Glutamatergic neuron (in vitro differentiated cells): ENCODE measurements around the gene STK16. TPM values are rescaled to one million over a fixed set of nuclear protein-coding genes. Genes with fewer than 3 reads are reported as not detected.
"Not testable (repeated sequence)": the region's sequence is repeated elsewhere in the genome, so short reads cannot be mapped to it uniquely, and the experiment has no call there.

Experiments
- DNase-seq: peaks from one replicate; pipeline ENCODE4 v3.0.0; 2022
- H3K27ac Mint-ChIP-seq: one replicate; pipeline ENCODE4 v1.8.0; 2020; ENCODE audit warnings: mild to moderate bottlenecking, mixed read lengths, inconsistent platforms; ENCODE audit not compliant: unreplicated experiment
- H3K27me3 Mint-ChIP-seq: one replicate; pipeline ENCODE4 v1.8.0; 2020; ENCODE audit warnings: mild to moderate bottlenecking, moderate library complexity, mixed read lengths, inconsistent platforms; ENCODE audit not compliant: unreplicated experiment
- H3K36me3 Mint-ChIP-seq: one replicate; pipeline ENCODE4 v1.8.0; 2020; ENCODE audit warnings: mild to moderate bottlenecking, mixed read lengths, inconsistent platforms; ENCODE audit not compliant: unreplicated experiment
- H3K4me1 Mint-ChIP-seq: one replicate; pipeline ENCODE4 v1.8.0; 2020; ENCODE audit warnings: mild to moderate bottlenecking, low read depth, mixed read lengths, inconsistent platforms; ENCODE audit not compliant: unreplicated experiment
- H3K4me3 Mint-ChIP-seq: one replicate; pipeline ENCODE4 v1.8.0; 2020; ENCODE audit warnings: mild to moderate bottlenecking, mixed read lengths, inconsistent platforms; ENCODE audit not compliant: unreplicated experiment
- H3K9me3 Mint-ChIP-seq: one replicate; pipeline ENCODE4 v1.8.0; 2020; ENCODE audit warnings: mild to moderate bottlenecking, moderate library complexity, mixed read lengths, inconsistent platforms; ENCODE audit not compliant: unreplicated experiment
- total RNA-seq: library from RNA; stranded (reverse); fragmentation: NEBNext Ultra II Directional; extraction: Animal tissue kit (Norgen Biotek cat#: 25700); gene quantifications from one replicate; pipeline ENCODE4 v1.2.1, GENCODE V29; 2021; ENCODE audit not compliant: unreplicated experiment
- TF ChIP-seq, protein P1 (sequence below): fragments of 200-600 bp; sonication (generic); IDR thresholded peaks from one replicate; pipeline ENCODE4 v1.5.0; 2021; ENCODE audit not compliant: partially characterized antibody, unreplicated experiment

The STK16 gene
- total RNA-seq, 1 donor from 2014 or later: 32.2 TPM

DNA sequence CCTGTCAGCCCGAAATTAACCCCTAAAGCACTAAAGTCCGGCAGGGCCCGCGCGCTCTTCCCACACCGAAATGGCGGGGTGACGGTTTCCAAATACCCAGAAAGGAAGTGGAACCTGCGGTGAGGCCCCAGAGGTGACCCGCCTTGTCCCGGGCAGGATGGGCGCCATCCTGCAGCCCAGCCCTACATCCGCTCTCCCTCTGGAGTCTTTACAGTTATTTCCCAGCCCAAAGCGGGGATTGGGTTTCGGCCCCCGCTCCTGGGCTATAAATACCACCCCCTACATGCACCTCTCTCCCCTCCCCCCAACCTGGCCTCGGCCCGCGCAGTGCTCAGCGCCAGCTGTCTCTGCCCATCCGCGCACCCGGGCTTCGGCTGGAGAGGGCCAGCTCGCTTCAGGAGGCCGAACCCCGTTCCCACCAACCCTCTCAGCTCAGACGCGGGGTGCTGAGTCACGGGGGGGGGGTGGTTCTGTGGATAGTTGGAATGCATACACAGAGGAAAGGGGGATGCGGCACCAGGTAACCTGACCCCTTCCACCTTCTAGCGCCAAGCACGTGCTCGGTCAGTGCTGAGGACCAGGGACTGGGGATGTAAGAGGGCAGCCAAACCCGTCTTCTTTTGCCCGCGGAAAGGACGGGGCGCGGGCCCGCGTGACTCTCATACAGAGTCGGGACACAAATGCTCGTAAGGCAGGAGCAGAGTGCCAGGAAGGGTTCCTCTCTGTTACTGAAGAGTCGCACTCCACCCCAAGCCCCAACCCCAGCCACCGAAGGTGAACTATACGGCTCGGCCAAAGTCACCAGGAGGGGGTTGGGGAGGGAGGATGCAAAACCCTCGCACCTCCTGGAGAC is 7.8 kb downstream of the STK16 start, which contains the start of gene TUBA4B:
Gene TUBA4B, plus strand, starts transcription at position 344 of the 853 bp plus-strand sequence. Its CDS starts 165 bp downstream, at position 509.
- Mint-ChIP-seq H3K4me3 (peak within 1 kb of the TSS; percentile 88), H3K27ac (no peak within 1 kb of the TSS), H3K27me3 (peaks cover 11% of the 10 kb centered on the region)

DNA sequence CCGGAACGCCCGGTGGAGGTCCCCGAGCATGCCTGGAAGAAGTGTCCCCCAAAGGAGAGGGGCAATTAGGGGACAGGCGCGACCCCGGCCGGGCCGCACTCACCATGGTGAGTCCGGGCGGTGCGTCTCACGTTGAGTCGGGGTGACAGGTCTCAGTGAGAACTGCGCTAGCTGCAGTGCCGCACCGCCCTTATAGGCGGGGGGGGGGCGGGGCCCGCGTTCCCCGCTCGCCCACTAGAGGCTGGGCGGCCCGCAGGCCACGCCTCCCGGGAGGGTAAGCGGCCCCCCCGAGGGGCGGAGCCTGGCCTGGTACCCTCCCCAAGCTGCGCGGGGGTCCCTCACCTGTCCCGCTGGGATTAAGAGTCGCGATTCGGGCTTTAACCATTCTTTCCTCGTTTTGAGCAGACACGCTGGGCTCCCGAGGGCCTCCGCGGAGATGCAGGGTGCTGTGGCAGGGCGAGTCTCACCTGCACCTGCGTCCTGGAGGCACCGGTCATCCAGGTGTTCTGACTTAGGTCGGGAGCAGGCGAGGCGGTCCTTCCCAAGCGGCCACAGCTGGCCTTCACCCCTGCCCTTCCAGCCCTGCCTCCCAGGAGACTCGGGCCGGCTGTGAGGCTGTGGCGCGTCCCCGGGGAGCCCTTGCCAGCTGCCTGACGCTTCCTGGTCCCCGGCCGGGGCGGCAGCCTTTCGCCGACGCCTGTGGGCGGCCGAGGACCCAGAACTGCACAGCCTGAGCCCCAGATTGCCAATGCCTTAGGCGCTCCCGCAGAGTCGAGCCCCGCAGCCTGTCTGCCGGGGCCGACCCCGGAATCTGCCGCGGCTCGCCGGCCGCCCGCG is 8.7 kb downstream of the STK16 start, which contains the start of gene TUBA4A:
Gene TUBA4A, minus strand, starts transcription at position 166 of the 837 bp plus-strand sequence. Its CDS starts 60 bp downstream, at position 106.
- H3K27ac Mint-ChIP-seq: no peak within 1 kb of the TSS
- TF ChIP-seq, protein P1, sequence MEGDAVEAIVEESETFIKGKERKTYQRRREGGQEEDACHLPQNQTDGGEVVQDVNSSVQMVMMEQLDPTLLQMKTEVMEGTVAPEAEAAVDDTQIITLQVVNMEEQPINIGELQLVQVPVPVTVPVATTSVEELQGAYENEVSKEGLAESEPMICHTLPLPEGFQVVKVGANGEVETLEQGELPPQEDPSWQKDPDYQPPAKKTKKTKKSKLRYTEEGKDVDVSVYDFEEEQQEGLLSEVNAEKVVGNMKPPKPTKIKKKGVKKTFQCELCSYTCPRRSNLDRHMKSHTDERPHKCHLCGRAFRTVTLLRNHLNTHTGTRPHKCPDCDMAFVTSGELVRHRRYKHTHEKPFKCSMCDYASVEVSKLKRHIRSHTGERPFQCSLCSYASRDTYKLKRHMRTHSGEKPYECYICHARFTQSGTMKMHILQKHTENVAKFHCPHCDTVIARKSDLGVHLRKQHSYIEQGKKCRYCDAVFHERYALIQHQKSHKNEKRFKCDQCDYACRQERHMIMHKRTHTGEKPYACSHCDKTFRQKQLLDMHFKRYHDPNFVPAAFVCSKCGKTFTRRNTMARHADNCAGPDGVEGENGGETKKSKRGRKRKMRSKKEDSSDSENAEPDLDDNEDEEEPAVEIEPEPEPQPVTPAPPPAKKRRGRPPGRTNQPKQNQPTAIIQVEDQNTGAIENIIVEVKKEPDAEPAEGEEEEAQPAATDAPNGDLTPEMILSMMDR: no peak
- H3K4me3 Mint-ChIP-seq: peak within 1 kb of the TSS; percentile 88
- H3K4me1 Mint-ChIP-seq: peaks cover 22% of the 10 kb centered on the region
- no peaks in the 10 kb centered on the region for H3K36me3 Mint-ChIP-seq
- peaks cover 10% of the 10 kb centered on the region for H3K27me3 Mint-ChIP-seq
- DNase-seq: peak; percentile 68
- peaks cover 7% of the 10 kb centered on the region for H3K9me3 Mint-ChIP-seq

More for the DNA sequence above, 7.8 kb downstream of the STK16 start, which contains the start of gene TUBA4B:
- no peaks in the 10 kb centered on the region for H3K36me3 Mint-ChIP-seq
- peak; percentile 52 for DNase-seq
- TF ChIP-seq, protein P1: no peak
- peaks cover 7% of the 10 kb centered on the region for H3K9me3 Mint-ChIP-seq
- H3K4me1 Mint-ChIP-seq: peaks cover 22% of the 10 kb centered on the region

GRCh38 chr2:219254590-219255201 is 9.4 kb downstream of the STK16 start:
- Mint-ChIP-seq H3K4me3 (peak overlapping the region; percentile 76), H3K27ac (no peak overlapping the region)

GRCh38 chr2:219258942-219259341 is 13.7 kb downstream of the STK16 start:
- not testable (repeated sequence) for H3K4me1 Mint-ChIP-seq, H3K36me3 Mint-ChIP-seq, H3K4me3 Mint-ChIP-seq, DNase-seq, H3K27ac Mint-ChIP-seq, H3K9me3 Mint-ChIP-seq
- H3K27me3 Mint-ChIP-seq: peaks cover 10% of the 10 kb centered on the region

More at GRCh38 chr2:219254590-219255201, 9.4 kb downstream of the STK16 start:
- Mint-ChIP-seq H3K36me3 (no peaks in the 10 kb centered on the region), H3K9me3 (peaks cover 7% of the 10 kb centered on the region), H3K27me3 (peaks cover 10% of the 10 kb centered on the region), H3K4me1 (peaks cover 16% of the 10 kb centered on the region)
- DNase-seq: no peak
- TF ChIP-seq, protein P1: no peak
